A549 (cell line): Measurements from ENCODE around the gene FSD1.

Experiments used
- CTCF ChIP-seq: fragments of >200 bp; sonication (Bioruptor Twin); formaldehyde crosslinking; IDR thresholded peaks from 3 replicates; pipeline ENCODE4 v1.5.1; 2016
- ELK1 ChIP-seq: fragments of 150-350 bp; IDR thresholded peaks from 2 replicates; pipeline ENCODE4 v1.6.1; 2014; ENCODE audit warnings: low read depth, mild to moderate bottlenecking, low read length
- EP300 ChIP-seq, 2 experiments: fragments of >200 bp; sonication (Bioruptor Twin); formaldehyde crosslinking; IDR thresholded peaks; 2 replicates in 1 of 2; 3 replicates in 1 of 2; pipeline ENCODE4 v1.6.1; 2016 to 2017
- KDM1A ChIP-seq: fragments of 200-600 bp; sonication (generic); IDR thresholded peaks from 2 replicates; pipeline ENCODE4 v1.6.1; 2016; ENCODE audit warnings: low read depth, mild to moderate bottlenecking
- MAZ ChIP-seq: fragments of 150-350 bp; IDR thresholded peaks from 2 replicates; pipeline ENCODE4 v1.6.1; 2014; ENCODE audit warnings: antibody characterized with exemption, low read depth, low read length, borderline replicate concordance
- POLR2A ChIP-seq: IDR thresholded peaks from 2 replicates; pipeline ENCODE4 v1.6.1; 2012; ENCODE audit warnings: mild to moderate bottlenecking, low read length
- REST ChIP-seq: fragments of 200-600 bp; sonication (generic); IDR thresholded peaks from 2 replicates; pipeline ENCODE4 v1.6.1; 2016; ENCODE audit warnings: antibody characterized with exemption, mild to moderate bottlenecking, moderate library complexity
- SMC3 ChIP-seq: fragments of >200 bp; sonication (Bioruptor Twin); formaldehyde crosslinking; IDR thresholded peaks from 3 replicates; pipeline ENCODE4 v1.6.1; 2018; ENCODE audit warnings: inconsistent platforms

GRCh38 chr19:4288091-4288777, 16.2 kb upstream of the FSD1 start:
- TF ChIP-seq POLR2A = no peak
- TF ChIP-seq CTCF = no peak
- no peak for TF ChIP-seq KDM1A
- no peak for TF ChIP-seq SMC3
- TF ChIP-seq MAZ = no peak
- TF ChIP-seq ELK1 = no peak
- TF ChIP-seq REST = no peak
- TF ChIP-seq EP300 (IDR thresholded peaks at IDR 0.05) = no peak
